C4-2B (cell line): Measurements from ENCODE around the gene ZNF384.

Experiments used
- ZFX ChIP-seq: fragments of 450-650 bp; IDR thresholded peaks from 2 replicates; pipeline ENCODE4 v1.6.1; 2017
- TF ChIP-seq, protein P1 (sequence below): fragments of 450-650 bp; conservative IDR thresholded peaks from 2 replicates; pipeline ENCODE4 v1.5.1; 2017; ENCODE audit warnings: mild to moderate bottlenecking

DNA sequence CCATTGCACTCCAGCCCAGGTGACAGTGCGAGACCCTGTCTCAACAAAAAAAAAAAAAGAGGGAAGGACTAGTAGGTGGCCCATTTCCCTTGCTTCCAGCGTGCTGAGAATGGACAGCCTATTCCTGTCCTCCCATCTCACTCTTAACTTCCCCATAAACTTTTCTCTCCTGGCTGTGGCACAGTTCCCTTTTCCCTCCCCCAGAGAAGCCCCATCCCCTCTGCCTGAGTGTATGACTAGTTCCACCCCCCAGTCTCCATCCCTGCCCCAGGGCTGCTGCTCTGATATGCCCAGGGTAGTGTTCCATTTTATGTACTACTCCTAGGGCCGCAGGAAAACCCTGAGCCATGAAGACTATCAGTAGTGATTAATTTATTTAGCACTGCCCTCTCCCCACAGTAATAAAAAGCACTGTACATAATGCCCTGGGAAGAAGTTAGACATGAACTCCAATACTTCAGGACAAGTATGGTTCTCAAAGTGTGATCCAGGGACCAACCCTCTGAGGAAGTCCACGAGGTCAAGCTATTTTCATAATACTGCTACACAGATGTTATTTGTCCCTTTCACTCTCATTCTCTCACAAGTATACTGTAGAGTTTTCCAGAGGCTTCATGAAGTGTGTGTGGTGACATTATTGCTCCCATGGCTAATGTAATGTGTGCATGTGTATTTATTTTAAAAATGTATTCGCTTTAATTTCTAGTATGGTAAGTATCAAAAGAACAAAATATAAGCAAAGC, 70.5 kb downstream of the ZNF384 start:
- TF ChIP-seq, protein P1, sequence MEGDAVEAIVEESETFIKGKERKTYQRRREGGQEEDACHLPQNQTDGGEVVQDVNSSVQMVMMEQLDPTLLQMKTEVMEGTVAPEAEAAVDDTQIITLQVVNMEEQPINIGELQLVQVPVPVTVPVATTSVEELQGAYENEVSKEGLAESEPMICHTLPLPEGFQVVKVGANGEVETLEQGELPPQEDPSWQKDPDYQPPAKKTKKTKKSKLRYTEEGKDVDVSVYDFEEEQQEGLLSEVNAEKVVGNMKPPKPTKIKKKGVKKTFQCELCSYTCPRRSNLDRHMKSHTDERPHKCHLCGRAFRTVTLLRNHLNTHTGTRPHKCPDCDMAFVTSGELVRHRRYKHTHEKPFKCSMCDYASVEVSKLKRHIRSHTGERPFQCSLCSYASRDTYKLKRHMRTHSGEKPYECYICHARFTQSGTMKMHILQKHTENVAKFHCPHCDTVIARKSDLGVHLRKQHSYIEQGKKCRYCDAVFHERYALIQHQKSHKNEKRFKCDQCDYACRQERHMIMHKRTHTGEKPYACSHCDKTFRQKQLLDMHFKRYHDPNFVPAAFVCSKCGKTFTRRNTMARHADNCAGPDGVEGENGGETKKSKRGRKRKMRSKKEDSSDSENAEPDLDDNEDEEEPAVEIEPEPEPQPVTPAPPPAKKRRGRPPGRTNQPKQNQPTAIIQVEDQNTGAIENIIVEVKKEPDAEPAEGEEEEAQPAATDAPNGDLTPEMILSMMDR = no peak
- TF ChIP-seq ZFX = no peak
